NCI-H748 treated with DMSO at 0.1 percent for 48 hours (cell line): Measurements from ENCODE around the gene BRME1.

Experiments used
- DNase-seq: peaks from one replicate; lab custom pipeline; 2025; lab: John Stamatoyannopoulos, UW

The BRME1 gene

DNA sequence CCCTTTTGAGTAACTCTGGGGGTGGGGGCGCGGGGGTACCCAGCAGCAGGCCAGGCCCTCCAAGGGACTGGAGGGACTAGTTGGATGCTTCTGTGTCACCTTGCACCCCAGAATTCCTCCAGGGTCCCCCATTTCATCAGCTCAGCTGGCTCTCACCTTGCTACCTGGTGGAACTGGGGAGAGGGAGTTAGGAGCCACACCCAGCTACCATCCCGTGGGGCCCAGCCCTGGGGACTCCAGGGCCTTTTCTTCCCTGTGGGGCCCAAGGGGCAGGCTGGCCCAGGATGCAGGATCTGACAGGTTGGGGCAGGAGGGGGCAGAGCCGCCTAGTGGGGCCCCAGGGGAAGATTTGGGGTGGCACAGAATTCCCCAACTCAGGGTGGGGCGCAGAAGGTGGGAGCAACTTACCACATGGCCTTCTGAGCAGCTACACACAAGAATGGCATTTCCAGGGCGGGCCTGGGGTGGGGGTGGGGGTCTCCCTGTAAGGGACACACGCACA is 61.7 kb downstream of the BRME1 start:
- DNase-seq, result no peak

DNA sequence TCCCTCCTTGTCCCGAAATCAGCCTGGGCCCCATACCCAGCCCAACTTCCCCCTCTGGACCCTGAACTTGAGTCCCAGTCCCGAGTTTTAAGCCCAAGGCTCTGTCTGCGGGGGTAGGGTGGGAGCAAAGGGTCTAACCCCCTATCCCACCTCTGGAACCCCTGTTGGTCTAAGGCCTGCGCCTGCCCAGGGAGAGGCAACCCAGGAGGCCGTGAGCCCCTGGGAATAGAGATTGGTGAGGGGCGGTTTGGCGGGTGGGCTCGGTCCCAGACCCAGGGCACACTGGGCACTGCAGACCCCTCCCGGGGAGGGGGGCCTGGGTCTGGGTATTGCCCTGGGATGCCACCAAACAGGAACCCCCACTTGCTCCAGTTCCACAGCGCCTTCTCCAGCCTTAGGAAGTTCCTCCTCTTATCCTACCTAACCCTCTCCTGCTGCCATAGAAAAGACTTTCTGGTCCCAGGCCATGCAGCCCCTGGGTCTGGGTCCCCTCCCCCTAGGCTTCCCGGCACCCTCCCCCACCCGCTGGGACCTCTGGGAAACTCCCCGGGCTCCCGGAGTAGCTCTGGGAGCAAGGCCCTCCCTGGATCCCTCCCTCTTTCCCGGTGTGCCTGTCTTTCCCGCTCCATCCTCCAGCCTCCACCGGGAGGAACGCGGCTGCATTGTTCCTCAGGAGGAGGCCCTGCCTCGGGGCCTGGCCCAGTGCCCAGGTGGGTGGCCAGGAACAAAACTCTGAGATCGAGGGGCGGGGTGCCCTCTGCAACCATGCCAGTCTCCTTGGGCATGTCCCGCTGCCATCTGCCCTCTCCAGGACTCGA is 62.6 kb downstream of the BRME1 start:
- DNase-seq, result no peak

DNA sequence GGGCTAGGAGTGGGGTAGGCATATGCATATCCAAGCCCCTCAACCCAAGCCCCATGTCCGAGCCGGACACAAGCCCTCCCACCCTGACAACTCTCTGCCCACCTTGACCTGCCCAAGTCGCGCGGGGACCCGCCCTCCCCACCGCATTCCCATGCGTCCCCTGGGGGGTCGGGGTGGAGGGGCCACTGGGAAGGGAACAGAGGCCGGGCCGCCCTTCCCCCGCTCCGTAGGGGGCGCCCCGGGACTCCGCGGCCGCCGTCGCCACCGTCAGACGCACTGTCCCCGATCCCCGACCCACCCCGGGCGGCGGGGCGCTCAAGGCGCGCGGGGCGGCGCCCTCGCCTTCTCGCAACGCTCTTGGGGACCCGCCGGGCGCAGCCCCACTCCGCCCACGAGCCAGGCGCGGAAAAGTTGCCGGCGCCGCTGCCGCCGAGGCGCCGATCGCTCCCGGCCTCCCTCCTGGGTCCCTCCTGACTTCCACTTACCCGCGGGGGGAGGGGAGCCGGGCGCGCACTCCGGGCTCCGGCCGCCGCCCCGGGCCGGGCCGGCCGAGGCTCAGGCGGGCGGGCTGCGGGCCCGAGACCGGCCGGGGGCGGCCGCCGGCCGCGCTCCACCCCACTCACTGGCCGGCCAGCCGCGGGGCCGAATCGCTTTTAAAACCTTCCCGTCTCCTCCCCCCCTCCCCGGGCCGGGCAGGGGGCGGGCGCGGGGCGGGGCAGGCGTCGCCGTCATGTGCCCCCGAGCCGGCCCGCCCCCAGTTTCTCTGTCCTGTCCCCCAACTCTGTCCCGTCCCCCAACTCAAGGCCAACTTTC is 63.4 kb downstream of the BRME1 start:
- DNase-seq, result no peak

DNA sequence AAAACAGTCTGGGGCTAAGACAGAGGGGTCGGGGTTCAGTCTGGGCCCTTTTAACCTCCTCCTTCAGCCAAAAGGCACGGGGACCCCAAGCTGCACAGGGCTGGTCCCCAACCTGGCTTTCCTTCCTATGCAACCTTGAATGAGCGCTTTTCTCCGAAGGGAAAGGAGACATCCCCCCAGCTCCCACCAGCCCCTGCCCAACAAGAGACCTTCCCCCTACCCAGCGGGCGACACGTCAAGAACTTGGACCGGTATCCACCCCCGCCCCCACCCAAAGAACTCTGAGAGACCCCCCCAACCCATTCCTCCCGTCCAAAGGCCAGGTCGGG is 64.0 kb downstream of the BRME1 start:
- DNase-seq, result no peak

DNA sequence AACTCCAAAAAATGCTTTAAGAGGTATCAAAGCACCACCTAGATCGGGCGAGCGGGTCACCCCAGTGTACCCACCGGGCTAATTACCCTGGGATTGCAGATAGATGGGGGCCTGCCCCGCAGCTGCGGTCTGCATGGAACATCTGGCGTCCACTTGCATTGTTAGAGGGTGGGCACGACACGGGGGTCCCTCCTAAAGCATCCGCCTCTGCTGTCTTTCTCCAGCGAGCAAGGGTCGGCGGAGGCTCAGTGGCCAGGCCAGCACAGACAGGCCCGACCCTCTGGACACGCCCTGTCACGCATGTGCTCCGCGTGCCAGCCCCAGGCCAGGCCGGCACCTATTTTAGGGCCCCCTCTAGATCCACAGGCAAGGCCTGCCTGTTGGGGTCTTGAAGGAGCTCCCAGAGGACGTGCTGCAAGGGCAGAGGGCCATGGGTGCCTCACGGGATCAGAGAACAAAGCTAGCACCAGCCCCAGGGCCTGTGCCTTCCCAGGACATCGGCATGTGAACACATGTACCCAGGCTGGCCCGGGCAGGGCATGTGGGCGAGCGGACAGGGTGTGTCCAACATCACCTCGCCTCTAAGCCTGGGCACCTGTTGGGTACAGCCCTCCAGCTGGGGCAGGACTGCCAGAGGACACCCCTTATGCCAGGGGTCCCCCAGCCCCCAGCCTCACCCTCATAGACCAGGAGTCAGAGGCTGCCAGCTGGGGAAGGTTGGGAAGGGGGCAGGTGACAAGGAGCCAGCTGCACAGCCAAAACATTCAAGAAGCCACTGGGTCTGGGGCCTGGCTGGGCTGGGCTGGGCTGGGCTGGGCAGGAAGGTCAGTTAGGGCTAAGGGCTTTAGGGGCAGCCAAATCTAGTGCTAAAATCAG is 64.6 kb downstream of the BRME1 start:
- no peak for DNase-seq

DNA sequence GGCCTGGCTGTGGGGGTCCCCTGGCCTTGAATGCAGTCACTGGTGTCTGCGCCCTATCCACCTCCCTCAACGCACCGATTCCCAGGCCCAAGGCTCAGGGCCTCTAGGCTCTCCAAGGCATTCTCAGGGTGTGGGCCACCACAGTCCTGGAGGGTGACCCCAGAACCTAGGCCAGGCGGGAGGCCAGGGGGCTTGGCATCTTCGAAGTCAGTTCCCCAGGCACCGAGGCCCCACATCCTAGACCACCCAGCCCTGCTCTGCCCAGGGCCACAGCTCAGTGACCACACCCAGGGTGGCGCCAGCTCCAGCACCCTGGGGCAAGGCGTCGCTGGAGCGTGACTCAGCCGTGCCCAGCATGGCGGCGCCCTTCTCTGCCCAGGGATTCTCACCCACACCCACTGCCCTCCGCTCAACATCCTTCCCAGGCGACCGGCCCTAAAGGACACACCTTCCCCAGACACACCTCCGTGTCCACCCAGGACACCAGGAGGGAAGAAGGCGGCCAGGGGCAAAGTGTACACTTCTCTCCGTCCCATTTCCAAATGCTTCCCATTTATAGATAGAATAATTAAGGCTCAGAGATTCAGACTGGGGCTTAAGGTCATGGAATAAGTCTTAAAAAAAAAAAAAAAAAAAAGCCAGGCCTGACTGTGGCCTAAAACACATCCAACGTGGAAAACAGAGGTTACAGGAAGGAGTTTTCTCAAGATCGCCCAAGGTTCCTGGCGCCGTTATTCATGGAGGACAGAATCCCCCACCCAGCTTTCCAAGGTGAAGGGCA is 65.4 kb downstream of the BRME1 start:
- no peak for DNase-seq

DNA sequence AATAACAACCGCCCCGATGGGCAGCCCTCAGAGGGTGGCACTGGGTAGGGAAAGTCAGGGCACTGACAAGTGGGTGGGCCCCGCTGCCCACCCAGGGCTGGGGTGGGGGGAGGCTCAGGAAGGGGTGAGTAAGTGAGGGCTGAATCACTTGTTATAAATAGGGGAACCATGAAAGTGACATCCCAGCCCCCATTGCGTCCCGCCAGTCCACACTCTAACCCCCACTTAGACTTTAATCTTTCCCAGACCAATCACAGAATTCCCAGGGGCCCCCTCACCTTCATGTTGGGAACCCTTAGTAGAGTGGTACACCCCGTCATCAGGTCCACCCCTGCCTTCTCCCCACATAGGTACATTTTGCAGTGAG is 66.0 kb downstream of the BRME1 start:
- no peak for DNase-seq

DNA sequence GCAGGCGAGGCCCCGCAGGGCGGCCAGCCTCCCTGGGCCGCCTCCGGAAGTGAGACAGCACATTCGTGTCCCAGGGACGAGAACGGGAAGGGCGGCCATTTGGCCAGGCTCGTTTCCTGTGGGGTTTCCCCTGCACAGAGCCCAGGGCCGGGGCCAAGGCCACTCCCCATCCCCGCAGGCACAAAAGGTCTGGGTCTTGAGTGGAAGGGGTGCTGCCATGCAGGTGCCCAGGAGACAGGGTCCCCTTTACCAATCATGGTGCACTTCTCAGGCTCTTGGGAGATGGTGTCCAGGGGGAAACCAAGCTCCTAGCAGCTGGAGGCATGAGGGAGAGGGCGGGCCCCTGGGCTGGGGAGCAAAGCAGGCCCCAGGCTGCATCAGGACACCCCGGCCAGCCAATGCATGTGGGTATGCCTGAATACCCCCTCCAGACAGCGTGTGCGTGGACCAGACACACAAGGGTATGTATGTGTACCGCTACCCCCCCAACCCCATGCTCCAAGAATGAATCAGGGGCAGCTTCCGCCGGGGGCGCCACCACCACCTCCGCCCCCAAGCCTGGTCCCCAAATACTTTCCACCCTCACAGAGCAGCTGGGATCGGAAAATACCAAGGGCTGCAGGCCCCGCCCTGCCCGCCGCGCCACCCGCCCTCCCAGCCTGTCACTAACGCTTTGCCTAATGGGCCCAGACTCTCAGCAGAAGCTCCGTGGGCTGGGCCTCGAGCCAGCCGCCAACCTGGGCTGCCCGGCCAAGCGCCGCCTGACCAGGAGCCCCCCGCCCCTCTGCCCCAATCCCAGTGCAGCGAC is 66.6 kb downstream of the BRME1 start:
- DNase-seq, result no peak

DNA sequence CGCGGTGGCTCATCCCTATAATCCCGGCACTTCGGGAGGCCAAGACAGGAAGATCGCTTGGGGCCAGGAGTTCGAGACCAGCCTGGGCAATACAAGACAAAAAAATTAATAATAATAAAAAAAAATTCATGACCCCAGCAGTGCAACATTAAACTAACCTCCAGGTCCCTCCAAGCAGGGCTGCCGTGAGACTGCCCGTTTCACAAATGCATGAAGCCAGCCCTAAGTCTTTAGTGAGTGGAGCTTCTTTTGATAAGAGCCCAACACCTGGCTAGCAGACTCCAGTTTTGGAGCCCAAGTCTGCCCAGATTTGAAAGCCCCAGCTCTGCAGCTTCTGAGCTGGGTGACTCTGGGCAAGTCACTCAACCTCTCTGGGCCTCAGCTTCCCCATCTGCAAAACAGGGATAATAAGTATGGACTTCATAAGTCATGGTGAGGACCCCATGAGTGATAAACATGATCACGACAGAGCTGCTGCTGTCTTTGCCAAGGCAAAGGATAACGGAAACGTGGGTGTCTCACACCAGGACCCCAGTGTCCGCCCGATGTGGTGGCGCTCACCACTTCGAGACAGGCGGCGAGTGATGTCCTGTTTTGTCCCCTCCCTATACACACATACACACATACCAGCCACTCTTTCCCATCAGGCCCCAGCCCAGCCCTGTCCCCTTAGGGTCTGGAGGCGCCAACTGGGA is 67.3 kb downstream of the BRME1 start:
- no peak for DNase-seq

DNA sequence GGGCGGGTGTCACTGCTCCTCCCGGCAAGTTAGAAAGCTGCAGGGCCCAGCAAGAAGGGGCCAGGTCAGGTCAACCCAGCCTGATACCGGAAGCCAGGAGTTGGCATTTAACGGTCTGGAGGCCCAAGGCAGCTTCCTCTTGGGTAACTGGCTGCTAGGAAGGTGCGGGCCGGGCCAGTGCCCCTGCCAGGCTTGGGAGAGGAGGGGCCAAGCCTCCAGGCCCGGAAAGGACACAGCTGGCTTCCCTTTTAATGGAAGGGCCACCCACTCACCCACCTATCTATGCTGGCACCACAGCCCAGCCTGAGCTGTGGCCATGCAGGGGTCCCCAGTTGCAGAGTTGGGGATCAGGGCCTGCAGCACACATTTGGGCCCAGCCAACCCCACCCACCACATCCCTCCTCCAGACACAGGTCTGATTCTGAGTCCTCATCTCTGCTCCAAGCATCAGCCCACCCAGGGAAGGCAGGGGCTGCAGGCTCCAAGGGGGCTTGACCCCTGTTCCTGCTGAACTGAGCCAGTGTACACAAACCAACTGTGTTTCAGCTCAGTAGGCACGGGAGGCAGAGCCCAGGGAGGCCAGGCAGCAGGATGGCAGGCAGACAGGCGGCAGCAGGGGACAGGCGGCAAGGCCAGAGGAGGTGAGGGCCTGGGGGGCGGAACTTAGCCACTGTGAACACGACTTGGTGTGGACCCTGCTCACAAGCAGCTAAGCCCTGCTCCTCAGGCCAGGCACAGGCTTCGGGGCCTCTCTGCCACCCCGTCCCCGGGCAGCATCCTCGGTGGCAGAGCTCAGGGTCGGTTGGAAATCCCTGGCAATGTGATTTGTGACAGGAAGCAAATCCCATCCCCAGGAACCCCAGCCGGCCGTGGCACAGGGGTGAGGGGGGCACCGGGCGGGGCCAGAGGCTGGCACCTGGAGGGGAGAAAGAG is 69.9 kb downstream of the BRME1 start:
- DNase-seq, result no peak

DNA sequence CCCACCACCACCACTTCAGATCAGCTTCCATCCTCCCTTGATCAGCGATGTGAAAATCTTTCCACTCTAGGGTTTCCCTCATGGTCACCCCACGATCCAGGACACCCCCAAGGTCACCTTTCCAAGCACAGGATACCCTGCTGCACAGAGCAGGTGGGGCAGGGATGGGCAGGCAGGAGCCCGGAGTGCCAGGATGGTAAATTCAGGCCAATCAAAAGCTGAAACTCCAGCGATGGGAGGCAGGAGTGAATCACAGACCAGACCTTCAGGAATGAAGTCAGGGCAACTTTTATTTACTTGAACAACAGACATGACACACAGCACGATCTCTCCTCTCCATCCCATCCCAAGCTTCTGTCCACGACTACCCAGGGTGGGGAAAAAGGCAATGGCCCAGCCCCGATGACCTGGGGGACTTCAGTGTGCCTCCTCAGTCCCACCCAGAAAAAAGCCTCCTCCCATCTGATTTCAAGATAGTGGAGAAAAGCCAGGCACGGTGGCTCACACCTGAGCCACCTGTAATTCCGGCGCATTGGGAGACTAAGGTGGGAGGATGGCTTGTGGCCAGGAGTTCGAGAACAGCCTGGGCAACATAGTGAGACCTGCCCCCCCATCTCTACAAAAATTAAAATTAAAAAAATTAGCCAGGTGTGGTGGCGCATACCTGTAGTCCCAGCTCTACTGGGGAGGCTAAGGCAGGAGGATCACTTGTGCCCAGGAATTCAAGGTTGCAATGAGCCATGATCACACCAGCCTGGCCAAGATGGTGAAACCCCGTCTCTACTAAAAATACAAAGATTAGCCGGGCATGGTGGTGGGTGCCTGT is 71.5 kb downstream of the BRME1 start:
- no peak for DNase-seq

DNA sequence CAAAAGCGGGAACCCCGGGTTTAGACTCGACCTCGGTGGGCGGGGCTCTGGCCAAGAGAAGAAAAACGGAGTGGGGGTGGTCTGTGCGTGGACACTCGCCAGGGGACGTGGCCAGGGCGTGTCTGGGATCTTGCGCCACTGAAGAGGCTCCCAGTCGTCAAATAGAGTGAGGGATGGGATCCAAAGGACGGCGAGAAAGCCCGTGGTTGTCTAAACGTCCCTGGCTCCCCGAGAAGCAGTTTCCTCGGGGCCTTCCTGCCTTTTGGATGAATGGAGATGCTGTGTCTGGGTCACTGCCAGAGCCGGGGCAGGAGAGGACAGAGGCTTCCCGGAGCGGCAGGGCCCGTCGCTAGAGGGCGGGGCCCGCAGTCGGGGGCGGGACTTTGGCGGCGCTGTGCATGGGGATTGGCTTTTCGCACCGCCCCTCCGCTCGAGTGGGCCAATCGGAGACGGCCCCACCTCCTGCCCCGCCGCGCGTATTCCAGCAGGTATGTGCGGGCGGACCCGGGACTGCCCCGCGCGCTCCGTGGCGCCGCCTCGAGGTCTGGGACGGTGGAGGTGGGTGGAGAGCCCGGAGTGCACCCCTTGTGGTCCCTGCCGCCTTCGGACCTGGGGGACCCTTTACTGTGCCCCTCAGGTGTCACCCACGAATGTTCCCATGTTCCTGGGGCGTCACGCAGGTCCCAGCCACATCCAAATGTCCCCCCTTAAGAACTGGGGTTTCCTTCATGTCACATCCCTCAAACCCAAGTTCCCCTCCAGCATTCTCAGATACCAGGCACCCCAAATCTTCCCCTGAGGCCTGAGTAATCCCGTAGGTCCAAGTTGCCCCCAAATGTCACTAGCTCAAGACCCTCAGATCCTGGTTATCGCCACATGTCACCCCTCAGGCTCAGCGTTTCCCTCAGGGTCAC is 72.3 kb downstream of the BRME1 start:
- DNase-seq, result peak; percentile 29
